ENCODE results near the gene ABLIM3. TPM values are rescaled to one million over a fixed set of nuclear protein-coding genes. Genes with fewer than 3 reads are reported as not detected.

Gene ABLIM3
- total RNA-seq, 1 experiment from 2014 or later = 14.3 TPM

GRCh38 chr5:149237662-149238061, 96.4 kb downstream of the ABLIM3 start:
- H3K9ac ChIP-seq (ENCODE audit: low read length) = no peak overlapping the region
- no peaks in the 10 kb centered on the region for H3K9me3 ChIP-seq (ENCODE audit: control insufficient read depth in 1 of 2, insufficient read depth in 1 of 2, low read depth in 1 of 2, low read length in 2 of 2)
- H3K9me2 ChIP-seq (ENCODE audit: insufficient read depth) = no peaks in the 10 kb centered on the region
- H3K36me3 ChIP-seq (ENCODE audit: control insufficient read depth in 1 of 2, insufficient read depth in 2 of 2, low read length in 2 of 2) = no peaks in the 10 kb centered on the region
- no peaks in the 10 kb centered on the region for H4K20me1 ChIP-seq (ENCODE audit: insufficient read depth)
- no peak overlapping the region for H3K27ac ChIP-seq (ENCODE audit: low read depth, low read length)
- BruUV-seq (replicated peaks) = no TSS peak
- H3K27me3 ChIP-seq (ENCODE audit: insufficient read depth, low read length) = no peaks in the 10 kb centered on the region
- ATAC-seq (peak; percentile 55; the same call in 1 of the 2 replicates), DNase-seq (ENCODE audit: low read depth, low spot score) (no peak)
- TF ChIP-seq CEBPB (IDR thresholded peaks at IDR 0.05; ENCODE audit: low read depth) (no peak), EGR1 (IDR thresholded peaks at IDR 0.05; ENCODE audit: low read depth) (no peak), SRF (IDR thresholded peaks at IDR 0.05; ENCODE audit: low read depth) (no peak), EZH2 (IDR thresholded peaks at IDR 0.05) (no peak), ZFX (IDR thresholded peaks at IDR 0.05) (no peak), FOSL1 (IDR thresholded peaks at IDR 0.05; ENCODE audit: low read depth) (no peak), ELF1 (IDR thresholded peaks at IDR 0.05; ENCODE audit: borderline replicate concordance, low read depth) (no peak), POLR2A (IDR thresholded peaks at IDR 0.05; ENCODE audit: borderline replicate concordance, extremely low read depth, insufficient read depth, insufficient read length) (no peak), JUND (IDR thresholded peaks at IDR 0.05) (no peak), RAD21 (IDR thresholded peaks at IDR 0.05; ENCODE audit: low read depth) (0 out of 2 replicates have a peak, but pooled peaks have one; percentile 8), CBX3 (IDR thresholded peaks at IDR 0.05; ENCODE audit: low read depth) (no peak), TCF7L2 (IDR thresholded peaks at IDR 0.05; ENCODE audit: borderline replicate concordance, extremely low read depth, insufficient read depth, insufficient read length) (no peak), REST (IDR thresholded peaks at IDR 0.05; ENCODE audit: low read depth) (no peak), CTCF (IDR thresholded peaks at IDR 0.05 in 2 of 3, conservative IDR thresholded peaks at IDR 0.05 in 1 of 3; ENCODE audit: borderline replicate concordance in 1 of 3, insufficient read depth in 1 of 3, low read depth in 2 of 3, low read length in 2 of 3) (peak in 1 of 3 experiments; percentile 23; a peak in 1 of 6 replicates)
- TF ChIP-seq, protein P1, sequence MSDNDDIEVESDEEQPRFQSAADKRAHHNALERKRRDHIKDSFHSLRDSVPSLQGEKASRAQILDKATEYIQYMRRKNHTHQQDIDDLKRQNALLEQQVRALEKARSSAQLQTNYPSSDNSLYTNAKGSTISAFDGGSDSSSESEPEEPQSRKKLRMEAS (IDR thresholded peaks at IDR 0.05) = no peak
- TF ChIP-seq, protein P2, sequence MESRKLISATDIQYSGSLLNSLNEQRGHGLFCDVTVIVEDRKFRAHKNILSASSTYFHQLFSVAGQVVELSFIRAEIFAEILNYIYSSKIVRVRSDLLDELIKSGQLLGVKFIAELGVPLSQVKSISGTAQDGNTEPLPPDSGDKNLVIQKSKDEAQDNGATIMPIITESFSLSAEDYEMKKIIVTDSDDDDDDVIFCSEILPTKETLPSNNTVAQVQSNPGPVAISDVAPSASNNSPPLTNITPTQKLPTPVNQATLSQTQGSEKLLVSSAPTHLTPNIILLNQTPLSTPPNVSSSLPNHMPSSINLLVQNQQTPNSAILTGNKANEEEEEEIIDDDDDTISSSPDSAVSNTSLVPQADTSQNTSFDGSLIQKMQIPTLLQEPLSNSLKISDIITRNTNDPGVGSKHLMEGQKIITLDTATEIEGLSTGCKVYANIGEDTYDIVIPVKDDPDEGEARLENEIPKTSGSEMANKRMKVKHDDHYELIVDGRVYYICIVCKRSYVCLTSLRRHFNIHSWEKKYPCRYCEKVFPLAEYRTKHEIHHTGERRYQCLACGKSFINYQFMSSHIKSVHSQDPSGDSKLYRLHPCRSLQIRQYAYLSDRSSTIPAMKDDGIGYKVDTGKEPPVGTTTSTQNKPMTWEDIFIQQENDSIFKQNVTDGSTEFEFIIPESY (IDR thresholded peaks at IDR 0.05; ENCODE audit: extremely low read depth, insufficient replicate concordance, low read length) = no peak
- no peaks in the 10 kb centered on the region for H3K4me1 ChIP-seq (ENCODE audit: control insufficient read depth in 1 of 2, insufficient read depth in 2 of 2, low read length in 2 of 2)
- no peak overlapping the region for H3K4me2 ChIP-seq (ENCODE audit: low read length)
- H3K4me3 ChIP-seq (replicated peaks in 1 of 2; ENCODE audit: low read depth in 1 of 2, low read length in 2 of 2) = no peak overlapping the region
- H2AFZ ChIP-seq (ENCODE audit: low read depth, low read length, poor library complexity, severe bottlenecking) = no peak overlapping the region
- ChIA-PET CTCF (interaction anchor here (1.0 to 1.5 kb wide), 3 partner anchors 9 to 123 kb away, joined by 3 to 7 read pairs (median 4); no protein-coding TSS in a partner anchor), RAD21 (ENCODE audit: low non-redundant PET in 1 of 2, low total read pairs in 2 of 2, uncharacterized antibody in 2 of 2, unreplicated experiment in 2 of 2) (no interaction called here), POLR2A (no interaction called here)
- intact Hi-C loops (cut with micrococcal nuclease) = no loop called here
- H3K79me2 ChIP-seq (ENCODE audit: insufficient read depth, low read length) = no peaks in the 10 kb centered on the region

Data from HCT116 (cell line).